ENCODE measurements around the gene MPG. TPM values are rescaled to one million over a fixed set of nuclear protein-coding genes. Genes with fewer than 3 reads are reported as not detected.

MPG gene
- total RNA-seq, 1 experiment from 2014 or later, result 41.1 TPM

- Histone ChIP-seq H3K36me3 (ENCODE audit: control insufficient read depth, insufficient read depth, low read length) (peaks cover 4% of the 10 kb centered on the region), H3K4me1 (0 out of 2 replicates have a peak, but pooled peaks cover 6% of the 10 kb centered on the region), H3K9me3 (no peaks in the 10 kb centered on the region), H3K27me3 (replicated peaks; ENCODE audit: control insufficient read depth, insufficient read depth, low read length) (no peaks in the 10 kb centered on the region), H3K4me3 (ENCODE audit: low read depth, low read length) (no peak overlapping the region)
- Mint-ChIP-seq H3K4me3 (ENCODE audit: unreplicated experiment) (no peak overlapping the region), H3K36me3 (ENCODE audit: insufficient read depth, unreplicated experiment) (peaks cover 27% of the 10 kb centered on the region), H3K27ac (ENCODE audit: unreplicated experiment) (no peak overlapping the region), H3K27me3 (ENCODE audit: insufficient read depth, unreplicated experiment) (no peaks in the 10 kb centered on the region), H3K9me3 (ENCODE audit: unreplicated experiment) (no peaks in the 10 kb centered on the region), H3K4me1 (ENCODE audit: low read depth, unreplicated experiment) (no peaks in the 10 kb centered on the region)
- intact Hi-C loops (cut with micrococcal nuclease; ENCODE audit: unreplicated experiment), result no loop called here
- ChIA-PET POLR2A (no interaction called here), CTCF (interaction anchor here (0.6 kb wide), 1 partner anchor 241 kb away, joined by 3 read pairs; no protein-coding TSS in a partner anchor)
- DNase-seq, result no peak
- no peak for TF ChIP-seq CTCF (IDR thresholded peaks at IDR 0.05; ENCODE audit: insufficient read depth in 1 of 2, low read depth in 1 of 2, low read length in 1 of 2, severe bottlenecking in 1 of 2, unreplicated experiment in 1 of 2)
- no TSS peak for BruUV-seq (replicated peaks)
These were observed 34.3 kb downstream of the MPG start for GRCh38 chr16:112153-112840.

- Mint-ChIP-seq H3K36me3 (ENCODE audit: insufficient read depth, unreplicated experiment) (peaks cover 24% of the 10 kb centered on the region), H3K9me3 (ENCODE audit: unreplicated experiment) (no peaks in the 10 kb centered on the region), H3K4me1 (ENCODE audit: low read depth, unreplicated experiment) (no peaks in the 10 kb centered on the region), H3K27ac (ENCODE audit: unreplicated experiment) (no peak overlapping the region), H3K4me3 (ENCODE audit: unreplicated experiment) (no peak overlapping the region), H3K27me3 (ENCODE audit: insufficient read depth, unreplicated experiment) (no peaks in the 10 kb centered on the region)
- Histone ChIP-seq H3K27me3 (replicated peaks; ENCODE audit: control insufficient read depth, insufficient read depth, low read length) (no peaks in the 10 kb centered on the region), H3K36me3 (ENCODE audit: control insufficient read depth, insufficient read depth, low read length) (peaks cover 4% of the 10 kb centered on the region), H3K9me3 (no peaks in the 10 kb centered on the region), H3K4me1 (0 out of 2 replicates have a peak, but pooled peaks cover 6% of the 10 kb centered on the region), H3K4me3 (ENCODE audit: low read depth, low read length) (no peak overlapping the region)
- BruUV-seq (replicated peaks), result no TSS peak
- intact Hi-C loops (cut with micrococcal nuclease; ENCODE audit: unreplicated experiment), result no loop called here
- no peak for DNase-seq
- POLR2A ChIA-PET, result no interaction called here
- CTCF ChIA-PET, result no interaction called here
- TF ChIP-seq CTCF (IDR thresholded peaks at IDR 0.05; ENCODE audit: insufficient read depth in 1 of 2, low read depth in 1 of 2, low read length in 1 of 2, severe bottlenecking in 1 of 2, unreplicated experiment in 1 of 2), result no peak
These were observed 36.3 kb downstream of the MPG start for GRCh38 chr16:114327-114726.

- H3K9me3 ChIP-seq, result no peaks in the 10 kb centered on the region
- intact Hi-C loops (cut with micrococcal nuclease; ENCODE audit: unreplicated experiment), result loop anchor here (2.0 kb wide), 1 partner anchor 65 kb away; the partner anchor contains the start of gene HBQ1
- Mint-ChIP-seq H3K36me3 (ENCODE audit: insufficient read depth, unreplicated experiment) (peaks cover 14% of the 10 kb centered on the region), H3K4me1 (ENCODE audit: low read depth, unreplicated experiment) (no peaks in the 10 kb centered on the region), H3K9me3 (ENCODE audit: unreplicated experiment) (no peaks in the 10 kb centered on the region), H3K27ac (ENCODE audit: unreplicated experiment) (no peak overlapping the region), H3K4me3 (ENCODE audit: unreplicated experiment) (no peak overlapping the region), H3K27me3 (ENCODE audit: insufficient read depth, unreplicated experiment) (no peaks in the 10 kb centered on the region)
- no TSS peak for BruUV-seq (replicated peaks)
- TF ChIP-seq CTCF (IDR thresholded peaks at IDR 0.05; ENCODE audit: insufficient read depth in 1 of 2, low read depth in 1 of 2, low read length in 1 of 2, severe bottlenecking in 1 of 2, unreplicated experiment in 1 of 2), result no peak
- no peak for DNase-seq
- H3K36me3 ChIP-seq (ENCODE audit: control insufficient read depth, insufficient read depth, low read length), result peaks cover 4% of the 10 kb centered on the region
- ChIA-PET POLR2A (no interaction called here), CTCF (no interaction called here)
- H3K4me3 ChIP-seq (ENCODE audit: low read depth, low read length), result no peak overlapping the region
- H3K4me1 ChIP-seq, result 0 out of 2 replicates have a peak, but pooled peaks cover 6% of the 10 kb centered on the region
- H3K27me3 ChIP-seq (replicated peaks; ENCODE audit: control insufficient read depth, insufficient read depth, low read length), result no peaks in the 10 kb centered on the region
These were observed 38.0 kb downstream of the MPG start for GRCh38 chr16:116015-116414.
